Activated B cell treated with CpG ODN at 0.5 μM for 24 hours (primary cell): ENCODE results near the gene SMIM1. TPM values are rescaled to one million over a fixed set of nuclear protein-coding genes. Genes with fewer than 3 reads are reported as not detected.

Experiments
- ATAC-seq: fragments of 200-7000 bp; cut with Tn5 transposase; one replicate; pipeline ENCODE4 v1.10.0; 2021; ENCODE audit warnings: low read depth, mild to moderate bottlenecking, moderate library complexity
- CTCF ChIA-PET: fragments of 350-600 bp; sonication (Branson Sonifier 250); formaldehyde crosslinking; loops from one replicate; lab custom pipeline; 2021; ENCODE audit warnings: antibody characterized with exemption; lab: Charles Lee
- POLR2A ChIA-PET: fragments of 350-600 bp; sonication (Branson Sonifier 250); formaldehyde crosslinking; loops from one replicate; lab custom pipeline; 2021; ENCODE audit warnings: antibody characterized with exemption; lab: Charles Lee
- DNase-seq: peaks from one replicate; pipeline ENCODE4 v3.0.0; 2022
- H3K27ac Mint-ChIP-seq: one replicate; pipeline ENCODE4 v1.8.0; 2020; ENCODE audit warnings: mixed read lengths
- H3K27me3 Mint-ChIP-seq: one replicate; pipeline ENCODE4 v1.8.0; 2021; ENCODE audit warnings: mixed read lengths
- H3K36me3 Mint-ChIP-seq: one replicate; pipeline ENCODE4 v1.8.0; 2021; ENCODE audit warnings: low read depth, mixed read lengths
- H3K4me1 Mint-ChIP-seq: one replicate; pipeline ENCODE4 v1.8.0; 2021; ENCODE audit warnings: mixed read lengths
- H3K4me3 Mint-ChIP-seq: one replicate; pipeline ENCODE4 v1.8.0; 2020; ENCODE audit warnings: mild to moderate bottlenecking, mixed read lengths
- H3K9me3 Mint-ChIP-seq: one replicate; pipeline ENCODE4 v1.8.0; 2020; ENCODE audit warnings: mixed read lengths
- intact Hi-C: fragments of 100-400 bp; cut with micrococcal nuclease; formaldehyde crosslinking; loops from one replicate; pipeline ENCODE4 v1.15.1; 2024
- total RNA-seq: library from RNA; stranded (reverse); gene quantifications from 2 replicates; pipeline ENCODE4 v1.2.3, GENCODE V29; 2022
- TF ChIP-seq, protein P1 (sequence below): fragments of 200-600 bp; IDR thresholded peaks from one replicate; pipeline ENCODE4 v1.8.0; 2022; ENCODE audit warnings: antibody characterized with exemption, mild to moderate bottlenecking

Gene SMIM1
- total RNA-seq, 1 donor from 2014 or later, result 3.8 TPM

DNA sequence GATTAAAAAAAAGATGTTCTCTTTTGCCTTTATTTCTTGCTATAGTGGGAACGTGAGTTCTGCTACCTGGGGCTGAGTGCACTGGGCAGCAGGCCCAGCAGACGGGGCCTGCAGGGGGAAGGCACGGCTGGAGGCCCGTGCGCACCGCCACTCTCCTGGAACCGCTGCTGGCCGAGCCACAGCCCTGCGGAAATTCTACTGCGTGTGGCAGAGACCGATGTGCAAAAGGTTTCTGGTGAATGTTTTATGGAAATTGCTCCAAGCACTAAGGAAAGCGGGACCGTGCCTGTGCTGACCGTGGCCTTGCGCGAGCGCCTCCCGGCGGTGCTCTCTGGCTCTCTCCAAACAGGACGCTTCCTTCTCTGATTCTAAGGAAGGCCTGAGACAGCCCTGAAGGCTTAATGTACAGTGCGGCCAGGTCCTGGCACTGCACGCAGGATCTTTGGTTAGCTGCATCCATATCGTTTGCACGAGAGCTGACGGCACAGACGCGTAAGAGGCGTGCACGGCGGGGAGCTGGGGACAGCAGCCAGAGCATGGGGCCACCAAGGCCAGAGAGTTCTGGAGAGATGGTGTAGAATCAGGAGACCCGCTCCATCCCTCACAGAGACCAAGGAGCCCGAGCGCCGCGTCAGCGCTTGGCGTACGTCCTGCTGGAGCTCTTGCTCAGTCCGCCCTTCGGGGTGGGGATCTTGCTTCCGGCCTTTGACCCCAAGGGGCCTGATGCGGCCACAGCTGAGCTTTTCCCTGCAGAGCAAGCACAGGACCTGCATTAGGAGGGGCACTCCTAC, 42.4 kb downstream of the SMIM1 start:
- intact Hi-C loops, result no loop called here

DNA sequence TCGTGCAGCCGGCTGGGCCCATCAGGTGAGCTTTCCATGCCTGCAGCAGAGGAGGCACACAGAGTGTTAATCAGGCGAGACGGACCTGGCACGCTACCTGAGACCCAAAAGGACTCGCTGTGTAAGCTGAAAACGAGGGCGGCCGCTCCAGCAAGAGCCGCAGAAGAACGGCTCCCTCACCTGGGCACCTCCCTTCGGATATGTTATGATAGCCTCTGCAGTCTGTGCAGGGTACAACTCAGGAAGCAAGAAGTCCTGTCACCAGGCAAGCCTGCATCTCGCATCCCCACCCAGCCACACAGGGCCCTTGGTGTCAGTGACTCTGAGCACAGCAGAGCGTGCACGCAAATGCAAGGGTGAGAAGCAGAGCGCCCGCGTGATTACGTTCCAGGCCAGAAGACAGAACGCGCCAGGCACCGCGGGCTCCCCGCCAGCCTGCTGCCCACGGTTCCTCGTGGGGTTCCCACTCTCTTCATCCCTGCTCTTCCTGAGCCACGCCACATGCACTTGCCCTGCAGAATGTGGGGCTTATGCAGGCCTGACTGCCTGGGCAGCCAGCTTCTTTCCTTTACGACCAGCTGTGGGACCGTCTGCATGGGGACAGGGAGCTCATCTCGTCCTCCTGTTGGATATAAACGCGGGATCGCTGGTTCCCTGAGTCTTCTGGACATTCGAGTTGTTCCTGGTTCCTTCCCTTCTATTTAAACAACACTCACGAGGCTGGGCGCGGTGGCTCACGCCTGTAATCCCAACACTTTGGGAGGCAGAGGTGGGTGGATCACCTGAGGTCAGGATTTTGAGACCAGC, 44.0 kb downstream of the SMIM1 start:
- H3K9me3 Mint-ChIP-seq, result no peaks in the 10 kb centered on the region
- ChIA-PET POLR2A (no interaction called here), CTCF (no interaction called here)
- H3K4me3 Mint-ChIP-seq, result no peak overlapping the region
- H3K27me3 Mint-ChIP-seq, result no peaks in the 10 kb centered on the region
- no peak for DNase-seq
- no peak for ATAC-seq
- intact Hi-C loops, result no loop called here
- no peaks in the 10 kb centered on the region for H3K4me1 Mint-ChIP-seq
- H3K36me3 Mint-ChIP-seq, result peaks cover 55% of the 10 kb centered on the region
- no peak overlapping the region for H3K27ac Mint-ChIP-seq
- TF ChIP-seq, protein P1, sequence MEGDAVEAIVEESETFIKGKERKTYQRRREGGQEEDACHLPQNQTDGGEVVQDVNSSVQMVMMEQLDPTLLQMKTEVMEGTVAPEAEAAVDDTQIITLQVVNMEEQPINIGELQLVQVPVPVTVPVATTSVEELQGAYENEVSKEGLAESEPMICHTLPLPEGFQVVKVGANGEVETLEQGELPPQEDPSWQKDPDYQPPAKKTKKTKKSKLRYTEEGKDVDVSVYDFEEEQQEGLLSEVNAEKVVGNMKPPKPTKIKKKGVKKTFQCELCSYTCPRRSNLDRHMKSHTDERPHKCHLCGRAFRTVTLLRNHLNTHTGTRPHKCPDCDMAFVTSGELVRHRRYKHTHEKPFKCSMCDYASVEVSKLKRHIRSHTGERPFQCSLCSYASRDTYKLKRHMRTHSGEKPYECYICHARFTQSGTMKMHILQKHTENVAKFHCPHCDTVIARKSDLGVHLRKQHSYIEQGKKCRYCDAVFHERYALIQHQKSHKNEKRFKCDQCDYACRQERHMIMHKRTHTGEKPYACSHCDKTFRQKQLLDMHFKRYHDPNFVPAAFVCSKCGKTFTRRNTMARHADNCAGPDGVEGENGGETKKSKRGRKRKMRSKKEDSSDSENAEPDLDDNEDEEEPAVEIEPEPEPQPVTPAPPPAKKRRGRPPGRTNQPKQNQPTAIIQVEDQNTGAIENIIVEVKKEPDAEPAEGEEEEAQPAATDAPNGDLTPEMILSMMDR, result no peak

More for the DNA sequence above, 42.4 kb downstream of the SMIM1 start:
- ChIA-PET CTCF (no interaction called here), POLR2A (no interaction called here)
- DNase-seq, result no peak
- Mint-ChIP-seq H3K4me1 (no peaks in the 10 kb centered on the region), H3K9me3 (no peaks in the 10 kb centered on the region), H3K27ac (no peak overlapping the region), H3K36me3 (peaks cover 40% of the 10 kb centered on the region), H3K27me3 (peaks cover 3% of the 10 kb centered on the region), H3K4me3 (no peak overlapping the region)
- no peak for ATAC-seq
- TF ChIP-seq, protein P1, result no peak

DNA sequence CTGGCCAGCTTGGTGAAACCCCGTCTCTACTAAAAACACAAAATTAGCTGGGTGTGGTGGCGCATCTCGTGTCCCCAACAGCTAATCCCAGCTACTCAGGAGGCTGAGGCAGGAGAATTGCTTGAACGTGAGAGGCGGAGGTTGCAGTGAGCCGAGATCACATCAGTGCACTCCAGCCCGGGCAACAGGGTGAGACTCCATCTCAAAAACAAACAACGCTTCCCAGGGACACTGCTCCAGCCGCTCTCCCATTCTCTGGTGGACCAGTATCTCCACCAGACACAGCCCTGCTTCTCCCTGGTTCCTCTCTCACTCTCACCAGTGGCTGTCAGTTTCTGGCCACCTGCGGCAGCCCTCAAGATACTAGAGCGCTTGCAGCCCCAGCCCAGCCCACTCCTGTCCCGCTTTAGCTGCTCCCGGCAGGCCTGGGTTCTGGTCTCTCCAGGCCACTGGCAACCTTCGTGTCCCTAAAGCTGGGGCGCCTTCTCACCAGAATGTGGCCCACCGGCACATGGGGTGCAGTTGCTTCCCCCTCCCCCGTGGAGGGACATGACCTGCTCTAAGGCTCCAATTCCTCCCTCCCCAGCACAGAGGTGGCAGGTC, 44.7 kb downstream of the SMIM1 start:
- H3K27me3 Mint-ChIP-seq, result no peaks in the 10 kb centered on the region
- POLR2A ChIA-PET, result no interaction called here
- TF ChIP-seq, protein P1, result no peak
- H3K9me3 Mint-ChIP-seq, result no peaks in the 10 kb centered on the region
- peaks cover 62% of the 10 kb centered on the region for H3K36me3 Mint-ChIP-seq
- no peak for ATAC-seq
- intact Hi-C loops, result no loop called here
- CTCF ChIA-PET, result no interaction called here
- H3K27ac Mint-ChIP-seq, result no peak overlapping the region
- DNase-seq, result no peak
- H3K4me3 Mint-ChIP-seq, result no peak overlapping the region
- H3K4me1 Mint-ChIP-seq, result no peaks in the 10 kb centered on the region

DNA sequence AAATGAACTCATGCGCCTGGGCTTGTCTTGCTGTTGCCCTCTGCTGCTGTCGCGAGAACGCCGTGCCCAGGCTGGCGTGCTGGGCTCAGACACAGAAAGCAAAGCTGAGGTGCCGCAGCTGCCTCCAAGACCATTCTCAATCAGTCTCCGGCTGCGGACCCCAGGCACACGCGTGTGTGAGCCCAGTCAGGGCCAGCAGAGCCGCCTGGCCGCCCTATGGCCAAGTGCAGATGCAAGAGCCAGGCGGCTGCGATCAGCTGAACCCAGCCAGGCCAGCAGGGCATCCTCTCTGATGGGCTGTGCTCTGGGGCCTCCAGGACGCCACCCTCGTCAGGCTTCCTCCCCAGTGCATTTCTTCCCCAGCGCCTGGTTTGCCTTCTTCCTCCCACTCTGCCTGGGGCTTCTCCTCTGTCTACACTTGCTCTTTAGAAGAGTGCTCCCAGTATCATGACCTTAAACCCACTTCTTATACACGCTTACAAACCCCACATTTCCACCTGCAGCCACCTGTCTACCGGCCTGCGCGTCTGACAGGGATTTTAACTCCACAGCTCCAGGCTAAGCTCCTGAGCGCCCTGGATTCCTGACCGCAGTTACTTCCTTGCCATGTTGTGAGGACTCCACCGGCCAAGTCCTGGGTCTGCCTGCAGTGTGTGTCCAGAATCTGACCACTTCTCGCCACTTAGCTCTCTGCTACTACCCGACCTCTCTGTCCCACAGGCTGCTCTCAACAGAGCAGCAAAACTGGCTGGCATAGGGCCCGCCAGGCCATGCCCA, 45.5 kb downstream of the SMIM1 start:
- no peak overlapping the region for H3K4me3 Mint-ChIP-seq
- intact Hi-C loops, result no loop called here
- TF ChIP-seq, protein P1, result no peak
- H3K36me3 Mint-ChIP-seq, result peaks cover 70% of the 10 kb centered on the region
- ChIA-PET POLR2A (interaction anchor here (0.6 kb wide), 1 partner anchor 37 kb away, joined by 4 read pairs; no protein-coding TSS in a partner anchor), CTCF (no interaction called here)
- H3K27ac Mint-ChIP-seq, result no peak overlapping the region
- H3K27me3 Mint-ChIP-seq, result no peaks in the 10 kb centered on the region
- no peaks in the 10 kb centered on the region for H3K9me3 Mint-ChIP-seq
- H3K4me1 Mint-ChIP-seq, result no peaks in the 10 kb centered on the region
- DNase-seq (no peak), ATAC-seq (no peak)
